Tibial artery (tissue), 4 donors: Measurements from ENCODE around the gene ZNRD2.

Experiments used
- DNase-seq, 2 donors: peaks; one replicate each; pipeline ENCODE4 v3.0.0-alpha.2; 2019
- H3K27ac ChIP-seq, 2 donors: fragments of 200-600 bp; sonication (generic) in 1 of 2; 1 replicate in 1 of 2; 2 replicates in 1 of 2; pipeline ENCODE4 v1.5.1; 2018 to 2019; ENCODE audit warnings: mild to moderate bottlenecking in 1 of 2
- H3K27me3 ChIP-seq, 2 donors: fragments of 200-600 bp; sonication (generic) in 1 of 2; one replicate each; pipeline versions ENCODE4 v1.5.1 to v1.6.0; 2016 to 2019
- H3K36me3 ChIP-seq, 3 donors: fragments of 200-600 bp; sonication (generic) in 2 of 3; one replicate each; pipeline ENCODE4 v1.5.1; 2016 to 2019; ENCODE audit warnings: mild to moderate bottlenecking in 2 of 3
- H3K4me1 ChIP-seq, 4 donors: fragments of 200-600 bp; sonication (generic) in 2 of 4; 1 replicate in 3 of 4; 2 replicates in 1 of 4; pipeline ENCODE4 v1.5.1; 2016 to 2019
- H3K4me3 ChIP-seq, 2 donors: fragments of 200-600 bp; sonication (generic) in 1 of 2; 1 replicate in 1 of 2; 2 replicates in 1 of 2; pipeline ENCODE4 v1.5.1; 2018 to 2019; ENCODE audit warnings: mild to moderate bottlenecking in 2 of 2
- H3K9me3 ChIP-seq, 3 donors: fragments of 200-600 bp; sonication (generic) in 1 of 3; one replicate each; pipeline ENCODE4 v1.5.1; 2016 to 2019
- CTCF ChIP-seq, 2 experiments: fragments of 200-600 bp in 1 of 2; fragments of 450-650 bp in 1 of 2; IDR thresholded peaks; one replicate each; pipeline ENCODE4 v1.5.1; 2017 to 2019; ENCODE audit warnings: antibody characterized with exemption in 2 of 2, mild to moderate bottlenecking in 1 of 2, moderate library complexity in 1 of 2
- intact Hi-C: fragments of 100-400 bp; cut with DNase I; formaldehyde crosslinking; loops from one replicate; pipeline ENCODE4 v1.15.0; 2023; ENCODE audit warnings: low total_unique reads

The ZNRD2 gene

GRCh38 chr11:65541093-65541982 is 28.9 kb upstream of the ZNRD2 start:
- no peak for DNase-seq
- Histone ChIP-seq H3K36me3 (peaks cover 15 to 73% (median 34%) of the 10 kb centered on the region in 3 donors), H3K4me3 (peak overlapping the region; percentile 50 to 58), H3K9me3 (no peaks in the 10 kb centered on the region), H3K4me1 (peaks cover 0 to 34% (median 23%) of the 10 kb centered on the region in 4 donors), H3K27ac (peak overlapping the region; percentile 86 to 91), H3K27me3 (no peaks in the 10 kb centered on the region)
- TF ChIP-seq CTCF (IDR thresholded peaks at IDR 0.05) = peak in 1 of 2 experiments; percentile 2
- intact Hi-C loops = loop anchor here (2.0 to 5.0 kb wide), 2 partner anchors 27 to 46 kb away; no protein-coding TSS in a partner anchor

- Histone ChIP-seq H3K9me3 (no peaks in the 10 kb centered on the region), H3K4me1 (peaks cover 0 to 35% (median 25%) of the 10 kb centered on the region in 4 donors), H3K27me3 (no peaks in the 10 kb centered on the region), H3K36me3 (peaks cover 9 to 72% (median 38%) of the 10 kb centered on the region in 3 donors), H3K4me3 (no peak overlapping the region), H3K27ac (peak overlapping the region in 1 of 2 donors; percentile 91)
- TF ChIP-seq CTCF (IDR thresholded peaks at IDR 0.05) = no peak
- no peak for DNase-seq
- intact Hi-C loops = loop anchor here (5.0 kb wide), 1 partner anchor 44 kb away; no protein-coding TSS in a partner anchor
Measured at GRCh38 chr11:65542738-65543390, 27.4 kb upstream of the ZNRD2 start.

- Histone ChIP-seq H3K9me3 (no peaks in the 10 kb centered on the region), H3K4me1 (peaks cover 0 to 17% (median 12%) of the 10 kb centered on the region in 4 donors), H3K27me3 (no peaks in the 10 kb centered on the region), H3K4me3 (no peak overlapping the region), H3K27ac (peak overlapping the region in 1 of 2 donors; percentile 32), H3K36me3 (peaks cover 0 to 79% (median 30%) of the 10 kb centered on the region in 3 donors)
- no peak for DNase-seq
- TF ChIP-seq CTCF (IDR thresholded peaks at IDR 0.05) = no peak
- intact Hi-C loops = no loop called here
Measured at GRCh38 chr11:65545853-65546216, 24.4 kb upstream of the ZNRD2 start.

- DNase-seq = peak; percentile 77 to 86
- Histone ChIP-seq H3K9me3 (no peaks in the 10 kb centered on the region), H3K36me3 (peaks cover 0 to 84% (median 36%) of the 10 kb centered on the region in 3 donors), H3K4me3 (peak overlapping the region in 1 of 2 donors; percentile 26), H3K27ac (peak overlapping the region; percentile 32 to 48), H3K4me1 (peaks cover 0 to 12% (median 6%) of the 10 kb centered on the region in 4 donors), H3K27me3 (no peaks in the 10 kb centered on the region)
- TF ChIP-seq CTCF (IDR thresholded peaks at IDR 0.05) = no peak
- intact Hi-C loops = no loop called here
Measured at GRCh38 chr11:65546217-65546958, 23.9 kb upstream of the ZNRD2 start.

- peaks cover 0 to 5% (median 2%) of the 10 kb centered on the region in 4 donors for H3K4me1 ChIP-seq
- H3K4me3 ChIP-seq = no peak overlapping the region
Measured at GRCh38 chr11:65547446-65548125, 22.7 kb upstream of the ZNRD2 start.

More at GRCh38 chr11:65547446-65548125, 22.7 kb upstream of the ZNRD2 start:
- H3K27ac ChIP-seq = no peak overlapping the region
- TF ChIP-seq CTCF (IDR thresholded peaks at IDR 0.05) = no peak
- peaks cover 0 to 95% (median 45%) of the 10 kb centered on the region in 3 donors for H3K36me3 ChIP-seq
- intact Hi-C loops = no loop called here
- H3K9me3 ChIP-seq = no peaks in the 10 kb centered on the region
- DNase-seq = no peak
- H3K27me3 ChIP-seq = no peaks in the 10 kb centered on the region
